Activated CD8-positive, alpha-beta memory T cell treated with anti-CD3 and anti-CD28 coated beads for 24 hours (primary cell): ENCODE results near the gene ZNF662.

ENCODE experiments used
- DNase-seq: peaks from one replicate; pipeline ENCODE4 v3.0.0-alpha.2; 2020

Gene ZNF662

DNA sequence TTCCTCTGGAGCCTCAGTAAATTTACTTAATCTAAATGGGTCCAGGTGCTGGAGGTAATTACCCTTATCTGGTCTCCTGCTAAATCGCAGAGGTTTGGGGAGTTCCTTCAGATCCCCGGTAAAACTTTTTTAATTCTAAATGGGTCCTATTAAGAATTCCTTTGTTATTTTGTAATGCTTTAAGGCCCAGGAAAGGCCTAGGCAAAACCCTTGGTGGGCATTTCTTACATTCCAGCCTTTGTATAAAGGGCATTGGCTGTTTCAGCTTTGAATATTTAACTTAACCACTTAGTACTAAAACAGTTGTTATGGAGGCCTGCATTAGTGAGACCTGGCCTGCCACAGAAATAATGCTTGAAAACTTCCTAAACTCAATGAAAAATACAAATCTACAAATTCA, 14.9 kb upstream of the ZNF662 start:
- DNase-seq: no peak

DNA sequence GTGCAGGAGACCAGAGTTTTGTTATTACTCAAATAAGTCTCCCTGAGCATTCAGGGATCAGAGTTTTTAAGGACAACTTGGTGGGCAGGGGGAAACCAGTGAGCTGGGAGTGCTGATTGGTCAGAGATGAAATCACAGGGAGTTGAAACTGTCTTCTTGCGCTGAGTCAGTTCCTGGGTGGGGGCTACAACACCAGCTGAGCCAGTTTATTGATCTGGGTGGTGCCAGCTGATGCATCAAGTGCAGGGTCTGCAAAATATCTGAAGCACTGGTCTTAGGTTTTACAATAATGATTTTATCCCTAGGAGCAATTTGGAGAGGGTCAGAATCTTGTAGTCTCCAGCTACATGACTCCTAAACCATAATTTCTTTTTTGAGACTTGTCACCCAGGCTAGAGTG, 13.8 kb upstream of the ZNF662 start:
- DNase-seq: no peak

DNA sequence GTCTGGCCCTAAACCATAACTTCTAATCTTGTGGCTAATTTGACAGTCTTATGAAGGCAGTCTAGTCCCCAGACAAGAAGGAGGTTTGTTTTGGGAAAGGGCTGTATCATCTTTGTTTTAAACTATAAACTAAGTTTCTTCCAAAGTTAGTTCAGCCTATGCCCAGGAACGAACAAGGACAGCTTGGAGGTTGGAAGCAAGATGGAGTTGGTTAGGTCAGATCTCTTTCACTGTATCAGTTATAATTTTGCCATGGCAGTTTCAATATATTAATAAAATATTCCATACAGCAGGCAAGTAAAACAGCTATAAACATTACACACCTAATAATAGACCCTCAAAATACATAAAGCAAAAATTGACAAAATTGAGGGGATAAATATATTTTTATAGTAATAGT, 13.1 kb upstream of the ZNF662 start:
- DNase-seq: no peak

DNA sequence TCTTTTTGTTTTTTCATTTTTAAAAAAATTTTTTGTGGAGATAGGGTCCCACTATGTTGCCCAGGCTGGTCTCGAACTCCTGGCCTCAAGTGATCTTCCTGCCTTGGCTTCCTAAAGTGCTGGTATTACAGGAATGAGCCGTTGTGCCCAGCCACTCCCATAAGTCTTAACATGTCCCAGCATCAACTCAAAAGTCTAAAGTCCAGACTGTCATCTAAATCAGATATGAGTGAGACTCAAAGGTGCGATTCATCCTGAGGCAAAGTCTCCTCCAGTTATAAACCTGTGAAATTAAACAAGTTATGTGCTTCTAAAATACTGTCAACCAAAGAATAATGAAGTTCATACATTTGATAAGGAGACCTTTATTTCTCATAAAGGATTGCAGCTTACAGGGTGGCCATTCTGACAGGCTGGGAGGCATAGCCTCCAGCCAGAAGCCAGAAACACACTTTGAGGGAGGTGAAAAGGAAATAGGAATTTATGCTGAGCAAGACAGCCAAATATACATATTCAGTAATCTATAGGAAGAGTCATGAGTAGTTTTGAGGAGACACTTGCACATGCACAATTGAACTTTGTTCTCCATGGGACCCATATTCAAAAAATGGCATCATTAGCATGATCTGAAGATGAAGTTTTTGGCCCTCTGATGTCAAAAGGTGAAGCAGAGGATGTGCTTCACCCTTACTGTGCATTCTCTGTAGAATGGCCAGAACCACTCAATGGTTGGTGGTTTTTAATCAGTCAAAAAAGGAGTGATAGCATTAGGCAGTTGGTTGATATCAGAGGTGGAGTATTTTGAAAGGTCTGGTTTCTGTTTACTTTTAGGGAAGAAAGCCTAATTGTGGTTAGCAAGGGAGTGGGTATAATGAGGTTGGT, 11.0 kb upstream of the ZNF662 start:
- no peak for DNase-seq

DNA sequence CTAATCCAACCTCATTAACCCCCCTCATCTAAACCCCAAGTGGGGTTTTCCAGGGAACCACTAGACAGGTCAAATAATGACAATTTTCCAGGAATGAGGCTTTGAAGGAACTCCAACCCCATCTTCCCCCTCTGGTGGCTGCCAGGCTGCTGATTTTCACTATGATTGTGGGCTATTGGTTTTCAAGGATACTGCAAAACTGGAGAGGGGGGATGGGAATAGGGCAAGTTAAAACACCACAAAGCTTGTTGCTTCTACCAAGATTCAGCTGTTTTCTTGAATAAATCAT, 10.4 kb upstream of the ZNF662 start:
- no peak for DNase-seq

DNA sequence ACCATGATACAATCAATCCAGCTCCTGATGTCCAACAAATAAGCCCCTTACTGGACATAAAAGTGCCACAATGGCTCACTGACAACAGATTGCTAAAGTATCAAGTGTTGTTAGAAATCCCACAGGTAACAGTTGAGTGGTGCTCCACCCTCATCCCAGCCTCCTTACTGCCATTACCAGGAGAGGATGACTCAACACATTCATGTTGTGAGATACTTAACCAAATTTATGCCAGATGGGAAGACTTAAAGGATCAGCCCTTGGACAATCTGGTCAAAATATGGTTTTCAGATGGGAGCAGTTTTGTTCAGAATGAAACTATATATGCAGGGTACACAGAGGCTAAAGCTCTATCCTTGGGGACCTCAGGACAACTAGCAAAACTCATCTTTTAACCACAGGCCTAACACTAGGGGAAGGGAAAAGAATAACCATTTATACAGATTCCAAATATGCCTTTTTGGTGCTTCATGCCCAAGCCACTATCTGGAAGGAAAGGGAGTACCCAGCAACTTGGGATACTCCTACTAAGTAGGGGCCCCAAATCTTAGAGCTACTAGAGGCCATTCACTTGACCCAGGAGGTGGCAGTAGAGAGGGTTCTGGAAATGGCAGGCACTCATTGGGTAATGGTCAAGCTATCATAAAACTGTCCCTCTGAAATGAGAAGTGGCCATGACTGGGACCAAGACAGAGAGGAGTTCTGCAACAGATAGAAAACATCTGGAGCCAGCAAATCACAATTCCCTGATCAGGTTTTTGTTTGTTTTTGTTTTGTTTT, 6.9 kb upstream of the ZNF662 start:
- no peak for DNase-seq

DNA sequence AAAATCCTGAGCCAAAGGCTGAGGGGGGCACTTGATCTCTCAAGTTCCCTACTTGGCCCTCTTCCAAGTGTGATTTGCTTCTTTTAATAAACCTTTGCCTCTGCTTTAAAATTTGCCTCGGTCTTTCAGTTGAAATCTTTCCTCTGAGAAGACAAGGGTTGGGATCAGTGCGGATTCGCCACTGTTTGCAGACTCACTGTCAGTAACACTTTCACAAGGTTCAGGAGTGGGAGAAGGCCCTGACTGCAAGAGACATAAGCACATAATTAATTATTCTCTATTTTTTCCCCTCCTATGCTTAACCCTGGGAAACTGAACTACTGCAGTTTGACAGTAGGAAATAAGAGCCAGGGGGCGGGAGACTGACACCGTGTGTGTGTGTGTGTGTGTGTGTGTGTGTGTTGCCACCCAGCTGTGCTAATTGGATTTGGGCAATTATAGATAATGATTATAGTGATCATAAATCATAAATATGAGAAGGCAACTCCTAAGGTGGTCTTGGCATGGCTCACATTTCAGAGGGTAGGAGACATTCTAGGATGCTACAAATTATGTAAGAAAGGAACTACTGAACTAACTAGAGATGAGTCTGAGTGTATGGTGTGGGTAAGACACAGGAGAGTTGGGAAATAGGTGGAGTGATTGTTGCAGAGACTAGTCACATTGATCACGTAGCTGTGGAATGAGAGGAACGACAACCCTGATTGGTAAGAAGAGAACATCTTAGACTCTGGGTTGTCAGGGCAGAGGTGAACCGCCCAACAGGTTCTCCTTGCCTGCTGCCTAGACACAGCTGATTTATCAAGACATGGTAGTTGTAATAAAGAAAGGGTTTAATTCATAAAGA, 5.5 kb upstream of the ZNF662 start:
- DNase-seq: no peak

DNA sequence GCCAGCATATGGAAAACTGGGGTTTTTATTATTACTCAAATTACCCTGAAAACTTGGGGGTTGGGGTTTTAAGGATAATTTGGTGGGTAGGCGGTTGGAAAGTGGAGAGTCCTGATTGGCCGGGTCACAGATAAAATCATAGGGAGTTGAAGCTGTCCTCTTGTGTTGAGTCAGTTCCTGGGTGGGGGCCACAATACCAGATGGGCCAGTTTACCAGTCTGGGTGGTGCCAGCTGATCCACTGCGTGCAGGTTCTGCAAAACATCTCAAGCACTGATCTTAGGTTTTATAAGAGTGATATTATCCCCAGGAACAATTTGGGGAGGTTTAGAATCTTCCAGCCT, 4.9 kb upstream of the ZNF662 start:
- no peak for DNase-seq

DNA sequence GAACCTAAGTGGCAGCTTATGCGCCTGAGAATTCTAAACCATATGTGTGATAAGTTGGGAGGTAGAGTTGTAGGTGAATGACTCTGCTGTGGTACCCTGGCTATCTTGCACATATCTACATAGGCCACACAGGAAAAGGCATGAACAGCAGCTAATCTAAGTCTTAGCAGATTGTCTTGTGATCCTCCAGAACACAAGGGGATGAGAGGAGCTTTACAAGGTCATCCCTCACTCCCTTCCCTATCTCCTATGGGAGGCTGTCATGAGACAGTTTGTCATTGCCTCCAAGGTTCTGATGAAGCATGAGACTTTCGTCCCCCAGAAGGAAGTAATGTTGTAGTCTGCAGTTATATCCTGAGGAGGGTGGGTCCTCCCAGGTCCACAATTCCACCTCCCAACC, 3.7 kb upstream of the ZNF662 start:
- DNase-seq: no peak

DNA sequence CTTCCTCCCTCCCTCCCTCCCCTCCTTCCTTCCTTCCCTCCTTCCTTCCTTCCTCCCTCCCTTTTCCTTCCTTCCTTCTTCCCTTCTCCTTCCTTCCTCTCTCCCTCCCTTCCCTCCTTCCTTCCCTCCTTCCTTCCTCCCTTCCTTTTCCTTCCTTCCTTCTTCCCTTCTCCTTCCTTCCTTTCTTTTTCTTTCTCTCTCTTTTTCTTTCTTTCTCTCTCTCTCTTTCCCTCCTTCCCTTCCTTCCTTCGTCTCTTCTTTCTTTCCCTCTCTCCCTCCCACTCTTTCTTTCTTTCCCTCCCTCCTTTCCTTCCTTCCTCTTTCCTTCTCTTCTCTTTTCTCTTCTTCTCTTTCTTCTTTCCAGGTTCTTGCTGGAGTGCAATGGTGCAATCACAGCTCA, 1.9 kb upstream of the ZNF662 start:
- no peak for DNase-seq

DNA sequence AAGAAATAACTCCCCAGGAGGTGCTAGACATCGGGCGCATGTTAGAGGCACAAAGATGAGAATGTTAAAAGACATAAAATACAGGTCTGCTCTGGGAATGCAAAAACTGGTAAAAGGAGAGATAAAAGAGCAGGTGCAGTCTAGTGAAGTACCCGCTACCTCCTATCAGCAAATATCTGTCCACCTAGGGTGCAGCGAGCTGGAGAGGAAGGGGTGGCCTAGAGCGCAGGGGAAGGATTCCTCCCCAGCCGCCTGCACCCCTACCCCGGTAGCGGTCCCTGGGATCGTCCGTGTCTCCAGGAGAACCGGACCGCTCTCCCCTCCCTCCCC, 237 bp upstream of the ZNF662 start:
- no peak for DNase-seq

DNA sequence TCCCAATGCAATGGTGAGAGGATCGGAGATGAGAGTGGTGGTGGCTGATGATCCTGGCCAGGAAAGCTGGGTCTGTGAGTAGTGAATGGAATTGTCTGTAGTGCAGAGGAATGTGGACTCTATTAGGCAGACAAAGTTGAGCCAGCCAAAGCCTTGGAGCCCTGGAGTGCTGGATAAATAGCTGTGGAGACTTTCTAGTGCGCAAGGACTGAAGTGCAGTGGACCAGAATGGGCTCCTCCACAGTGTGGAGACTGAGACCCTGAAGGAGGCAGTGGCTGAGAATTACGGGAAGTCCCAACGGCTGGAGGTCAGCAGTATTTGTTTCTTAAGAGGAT, 874 bp downstream of the ZNF662 start:
- DNase-seq: no peak

DNA sequence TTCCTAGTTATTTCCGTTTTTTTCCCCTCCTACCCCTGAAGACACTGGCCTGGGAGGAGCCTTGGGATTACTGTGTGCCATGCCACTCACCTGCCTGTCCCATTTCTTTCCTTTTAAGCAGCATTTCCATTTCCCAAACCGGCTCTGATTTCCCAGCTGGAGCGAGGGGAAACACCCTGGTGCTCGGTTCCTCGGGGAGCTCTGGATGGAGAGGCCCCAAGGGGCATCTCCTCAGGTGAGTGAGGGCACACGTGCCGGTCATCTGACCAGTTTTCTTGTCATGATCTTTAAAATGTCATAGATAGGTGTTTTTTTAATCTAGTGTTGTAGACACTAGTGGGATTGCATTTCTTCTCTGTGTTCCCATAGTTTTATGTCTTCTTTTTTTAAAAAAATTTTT, 2.7 kb downstream of the ZNF662 start:
- DNase-seq: no peak

DNA sequence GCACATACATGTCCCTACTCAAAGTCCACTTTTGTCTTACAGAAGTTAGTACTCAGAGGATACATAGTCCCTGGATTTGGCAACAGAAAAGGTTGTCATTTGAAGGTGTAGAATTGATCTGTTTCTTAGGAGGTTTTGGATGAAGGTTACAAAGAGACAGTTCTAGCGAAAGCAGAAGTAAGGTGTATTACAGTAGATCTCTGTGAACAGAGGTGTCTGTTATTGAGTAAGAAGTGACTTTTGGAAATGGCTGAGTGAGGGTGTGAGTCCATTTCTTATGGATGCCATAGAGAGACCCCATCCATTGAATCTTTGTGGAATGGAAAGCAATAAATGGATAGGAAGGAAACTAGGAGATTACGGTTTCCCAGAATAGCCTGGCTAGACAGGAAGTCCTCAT, 5.6 kb downstream of the ZNF662 start:
- no peak for DNase-seq

DNA sequence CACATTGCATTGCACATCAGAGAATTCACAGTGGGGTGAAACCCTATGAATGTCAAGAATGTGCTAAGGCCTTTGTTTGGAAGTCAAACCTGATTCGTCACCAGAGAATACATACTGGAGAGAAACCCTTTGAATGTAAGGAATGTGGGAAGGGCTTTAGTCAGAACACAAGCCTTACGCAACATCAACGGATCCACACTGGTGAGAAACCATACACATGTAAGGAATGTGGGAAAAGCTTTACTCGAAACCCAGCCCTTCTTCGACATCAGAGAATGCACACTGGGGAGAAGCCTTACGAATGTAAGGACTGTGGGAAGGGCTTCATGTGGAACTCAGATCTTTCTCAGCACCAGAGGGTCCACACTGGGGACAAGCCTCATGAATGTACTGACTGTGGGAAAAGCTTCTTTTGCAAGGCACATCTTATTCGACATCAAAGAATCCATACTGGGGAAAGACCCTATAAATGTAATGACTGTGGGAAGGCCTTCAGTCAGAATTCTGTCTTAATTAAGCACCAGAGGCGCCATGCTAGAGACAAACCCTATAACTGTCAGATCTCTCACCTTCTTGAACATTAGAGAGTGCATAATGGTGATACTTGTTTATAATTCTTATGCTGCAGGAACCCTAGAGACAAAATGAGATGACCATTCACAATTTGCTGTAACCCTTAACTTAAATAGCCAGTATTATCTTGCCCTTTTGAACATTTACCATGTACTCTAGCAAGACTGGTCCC, 9.0 kb downstream of the ZNF662 start:
- no peak for DNase-seq

DNA sequence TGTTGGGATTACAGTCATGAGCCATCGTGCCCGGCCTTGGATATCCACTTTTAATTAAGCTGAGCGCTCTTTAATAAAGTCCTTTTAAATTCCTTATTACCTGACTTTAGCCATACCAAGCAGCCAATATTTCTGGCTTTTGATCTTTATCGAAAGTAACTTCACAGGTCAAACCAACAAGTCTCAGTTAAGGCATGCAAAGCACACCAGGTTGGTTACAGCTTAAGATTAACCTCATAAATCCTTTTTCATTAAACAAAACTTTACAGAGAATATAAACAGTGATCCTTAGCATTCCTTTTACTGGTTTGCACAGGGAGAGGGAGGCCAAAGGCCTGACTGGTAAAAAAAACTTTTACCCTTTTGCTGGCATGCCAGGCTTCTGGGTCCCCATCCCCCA, 17.7 kb downstream of the ZNF662 start:
- DNase-seq: no peak

DNA sequence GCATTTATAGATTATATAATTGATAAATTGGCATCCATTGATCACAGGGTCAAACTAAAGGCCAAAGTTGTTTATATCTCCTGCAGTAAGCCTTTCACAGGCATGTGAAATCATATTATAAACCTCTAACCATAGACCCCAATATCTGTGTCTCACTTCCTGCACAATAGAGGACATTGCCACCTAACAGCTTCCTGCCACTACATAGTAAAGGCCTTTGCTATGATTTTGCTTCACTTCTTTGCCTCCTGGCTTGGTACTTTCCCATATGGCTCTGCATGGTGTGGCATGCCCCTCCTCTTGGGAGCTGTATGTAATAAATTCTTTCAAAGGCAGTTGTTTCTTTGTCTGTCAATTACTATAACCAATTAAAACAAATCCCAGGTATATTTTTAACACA, 20.4 kb downstream of the ZNF662 start:
- DNase-seq: no peak

DNA sequence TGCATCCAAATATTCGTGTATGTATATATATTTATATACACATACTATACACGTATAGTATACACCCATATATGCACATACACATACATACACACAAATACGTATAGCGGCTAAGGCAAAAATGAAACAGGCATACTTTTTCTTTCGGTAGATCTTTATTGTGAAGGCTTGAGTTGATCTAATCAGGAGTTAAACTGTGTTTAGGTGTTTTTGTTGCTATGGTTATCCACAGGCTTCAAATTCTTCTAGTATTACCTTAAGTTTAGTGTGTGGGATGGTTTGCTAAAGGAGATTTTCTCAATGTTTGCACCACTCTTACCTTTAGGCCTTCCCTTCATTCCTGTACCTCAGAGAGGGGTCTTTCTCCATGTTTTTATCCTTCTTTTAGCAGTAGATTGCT, 28.2 kb downstream of the ZNF662 start:
- no peak for DNase-seq

DNA sequence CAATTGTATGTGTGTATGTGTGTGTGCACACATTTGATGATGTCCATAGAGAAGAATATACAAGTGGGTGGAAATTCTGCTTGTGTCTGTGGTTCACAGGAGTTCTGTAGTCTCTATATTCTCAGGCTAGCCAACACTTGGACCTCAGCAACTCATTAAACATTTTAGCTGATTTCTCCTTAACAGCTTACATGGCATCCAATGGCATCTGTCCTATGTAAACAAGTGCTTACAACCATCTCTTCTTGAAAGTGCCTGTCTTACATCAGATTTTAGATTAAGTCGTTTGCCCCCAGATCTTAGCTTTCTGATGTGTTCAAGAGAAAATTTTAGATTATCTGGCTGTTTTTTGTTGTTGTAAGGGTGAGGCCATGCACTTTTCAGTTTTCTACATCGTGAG, 29.0 kb downstream of the ZNF662 start:
- DNase-seq: no peak

DNA sequence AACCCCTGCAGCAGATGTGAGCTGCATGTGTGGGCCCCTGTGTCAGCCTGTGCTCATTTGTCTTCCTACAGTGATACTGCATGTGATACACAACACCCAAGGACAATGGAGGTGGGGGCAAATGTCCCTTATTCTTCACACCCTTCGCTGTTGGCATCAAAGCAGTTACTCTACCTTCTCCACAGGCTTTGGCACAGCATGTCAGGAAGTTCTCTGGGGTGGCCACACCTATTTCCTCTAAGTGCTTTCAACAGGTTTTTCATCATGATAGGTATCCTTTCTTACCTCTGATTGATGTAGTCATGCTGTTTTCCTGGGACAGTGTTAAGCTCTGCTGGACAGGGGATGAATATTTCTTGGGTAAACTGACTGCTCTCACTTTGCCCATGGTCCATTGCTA, 29.5 kb downstream of the ZNF662 start:
- DNase-seq: no peak

DNA sequence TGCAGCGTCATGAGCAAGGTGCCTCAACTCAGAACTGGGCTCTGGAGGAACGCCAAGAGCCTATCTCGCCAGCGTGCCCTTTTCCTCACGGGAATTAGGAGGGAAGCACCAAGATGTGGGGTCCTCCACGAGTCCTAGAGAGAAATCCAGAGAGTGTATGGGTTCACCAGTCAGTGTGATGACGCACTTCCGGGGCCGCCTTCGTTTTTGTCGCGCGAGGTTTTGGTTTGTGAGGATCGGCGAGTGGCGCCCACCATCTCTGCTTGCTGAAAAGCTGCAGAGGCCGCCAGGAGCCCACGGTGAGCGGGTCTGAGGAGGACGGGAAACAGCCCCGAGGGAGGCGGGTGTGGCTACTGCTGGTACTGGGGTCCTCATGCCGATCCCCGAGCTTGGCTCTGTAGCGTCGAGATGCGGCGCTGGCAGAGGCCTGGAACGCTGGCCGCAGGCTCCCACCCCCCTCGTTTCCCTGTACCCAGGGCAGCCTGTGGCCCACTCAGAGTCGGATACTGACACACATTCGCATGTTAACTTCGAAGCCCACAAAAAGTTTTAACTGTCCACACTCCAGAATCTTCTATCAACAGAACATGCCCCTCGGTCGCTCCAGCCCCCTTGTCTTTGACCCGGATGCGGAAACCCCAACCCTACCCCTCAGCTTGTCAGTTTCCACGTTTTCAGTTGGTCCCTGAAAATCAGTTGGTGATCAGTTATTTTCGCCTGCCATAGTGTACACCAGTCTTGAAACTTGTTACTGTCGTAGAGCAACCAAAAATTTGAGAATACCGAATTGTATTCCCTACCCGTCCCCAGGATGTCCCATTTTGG, 30.4 kb downstream of the ZNF662 start:
- no peak for DNase-seq

DNA sequence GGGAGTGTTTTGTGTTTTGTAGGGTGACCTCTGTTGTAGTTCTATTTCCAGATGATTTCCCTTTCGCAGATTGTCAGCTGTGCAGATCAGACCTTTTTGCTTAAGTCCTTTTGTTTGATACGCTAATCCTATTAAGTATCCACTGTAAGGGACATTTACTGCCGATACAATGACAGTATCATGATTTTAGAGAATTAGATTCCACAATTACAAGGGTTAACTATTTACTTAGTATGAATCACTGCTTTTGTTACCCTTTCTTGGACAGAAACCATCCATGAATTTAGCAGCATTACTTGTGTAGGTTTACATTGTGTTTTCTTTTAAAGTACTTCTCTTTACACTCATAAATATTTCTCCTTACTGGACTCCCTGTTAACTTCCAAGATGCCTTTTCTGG, 31.4 kb downstream of the ZNF662 start:
- DNase-seq: no peak

DNA sequence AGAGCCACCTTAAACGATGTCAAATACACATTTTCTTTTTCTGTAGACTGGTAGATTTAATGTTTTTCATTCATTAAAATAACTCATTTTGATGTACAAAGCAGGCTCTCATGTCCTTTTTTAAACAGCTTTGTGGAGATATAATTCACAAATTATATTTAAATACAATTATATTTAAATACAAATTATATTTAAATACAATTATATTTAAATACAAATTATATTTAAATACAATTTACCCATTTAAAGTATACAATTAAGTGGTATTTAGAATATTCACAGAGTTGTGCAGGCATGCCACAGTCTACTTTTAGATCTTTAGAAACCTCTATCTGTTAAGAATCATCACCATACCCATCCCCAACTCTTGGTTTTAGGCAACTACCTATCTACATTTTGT, 36.8 kb downstream of the ZNF662 start:
- no peak for DNase-seq
